NOMO-1 treated with DMSO at 0.1 percent for 48 hours (cell line): Measurements from ENCODE around the gene GABPB1.
"Not testable (repeated sequence)": the region's sequence is repeated elsewhere in the genome, so short reads cannot be mapped to it uniquely, and the experiment has no call there.

Experiments used
- DNase-seq: peaks from one replicate; lab custom pipeline; 2025; ENCODE audit not compliant: unreplicated experiment; lab: John Stamatoyannopoulos, UW

The GABPB1 gene

DNA sequence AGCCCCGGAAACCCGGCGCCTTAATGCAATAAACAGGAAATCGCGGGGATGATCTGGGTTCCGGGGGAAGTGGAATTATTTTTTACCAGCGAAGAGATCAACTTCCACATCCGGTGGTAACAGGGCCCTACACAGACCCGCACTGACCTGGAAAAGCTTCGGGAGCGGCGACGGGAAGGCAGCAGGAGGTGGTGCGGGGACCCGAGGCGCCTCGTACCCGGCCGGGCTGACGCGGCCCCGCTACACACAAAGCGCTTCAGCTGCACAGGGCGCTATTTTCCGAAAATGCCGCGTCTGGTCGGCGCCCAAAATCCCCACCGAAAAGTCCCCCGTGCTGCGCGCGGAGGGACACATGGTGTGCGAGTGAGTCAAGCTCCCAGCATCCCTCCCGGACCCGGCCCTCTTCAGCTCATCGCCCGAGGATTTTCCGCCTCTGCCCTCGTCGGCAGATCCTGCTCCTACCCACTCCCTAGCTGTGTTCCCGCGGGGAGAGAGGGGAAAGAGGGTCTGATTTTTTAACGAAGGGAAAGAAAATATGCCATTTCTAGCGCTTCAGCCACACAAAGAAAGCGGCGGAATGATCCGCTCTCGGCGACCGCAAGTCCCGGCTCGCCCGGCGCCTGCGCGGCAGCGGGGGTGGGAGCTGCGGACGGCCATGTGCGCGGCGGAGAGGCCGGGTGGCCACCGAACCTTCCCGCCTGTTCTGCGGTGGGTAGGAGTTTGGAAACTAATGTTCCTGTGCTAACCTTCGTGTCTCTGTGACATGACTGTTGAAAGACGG is at the start of gene GABPB1:
Gene GABPB1, minus strand, starts transcription at position 361 of the 781 bp plus-strand sequence. CDS start 45,400 bp downstream, outside the sequence.
- peak; percentile 85 for DNase-seq

- not testable (repeated sequence) for DNase-seq
Observed at GRCh38 chr15:50391561-50391960, 36.6 kb upstream of the GABPB1 start.

DNA sequence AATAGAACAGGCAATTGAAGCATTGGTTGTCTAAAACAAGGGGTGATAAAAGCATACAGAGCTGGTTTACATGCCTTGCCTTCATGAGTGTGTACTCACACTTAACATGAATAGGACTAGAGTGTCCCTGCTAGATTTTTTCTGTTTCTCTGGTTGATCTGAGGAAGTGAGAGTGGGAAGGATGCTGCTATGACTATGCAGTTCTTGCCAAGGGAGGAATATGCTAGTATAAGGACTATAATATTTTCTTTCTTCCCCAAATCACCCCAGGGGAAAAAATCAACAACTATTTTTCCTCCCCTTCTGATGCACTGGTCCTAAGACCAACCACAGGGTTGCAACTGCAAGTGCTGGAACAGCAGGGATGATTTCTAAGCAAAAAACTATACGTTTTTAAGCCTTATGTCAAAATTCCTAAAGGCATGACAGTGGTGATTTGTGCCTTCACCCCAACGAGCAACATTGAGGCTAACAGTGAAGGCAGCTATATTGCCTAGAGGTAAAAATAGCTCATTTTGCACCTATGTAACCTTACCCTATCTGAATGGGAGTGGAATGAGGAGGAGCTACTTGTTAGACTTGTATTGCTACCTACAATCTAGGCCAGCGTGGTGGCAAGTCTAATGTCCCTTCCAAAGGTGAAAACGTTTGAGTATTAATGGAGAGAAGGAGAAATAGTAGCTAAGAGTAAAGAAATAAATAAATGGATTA is 35.7 kb upstream of the GABPB1 start:
- peak; percentile 84 for DNase-seq

GRCh38 chr15:50382408-50382807 is 27.4 kb upstream of the GABPB1 start:
- DNase-seq: peak; percentile 62

DNA sequence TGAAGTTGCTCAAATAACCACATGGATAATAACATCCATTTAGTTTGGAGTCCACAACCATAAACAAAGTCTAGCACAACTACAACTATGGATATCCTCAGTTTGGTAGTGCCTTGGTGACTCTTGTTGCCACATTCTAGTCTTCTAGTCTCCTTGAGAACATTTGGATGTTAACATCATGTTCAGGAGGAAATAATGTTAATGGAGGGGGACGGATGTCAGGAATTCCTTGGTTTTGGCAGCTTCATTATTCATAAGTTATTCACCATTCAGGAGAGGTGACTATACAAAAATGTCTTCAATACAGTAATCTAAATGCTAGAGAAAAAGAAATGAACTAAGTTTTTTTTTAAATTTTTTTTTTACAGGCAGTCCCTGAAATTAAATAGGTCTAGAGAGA is 26.4 kb upstream of the GABPB1 start:
- no peak for DNase-seq

DNA sequence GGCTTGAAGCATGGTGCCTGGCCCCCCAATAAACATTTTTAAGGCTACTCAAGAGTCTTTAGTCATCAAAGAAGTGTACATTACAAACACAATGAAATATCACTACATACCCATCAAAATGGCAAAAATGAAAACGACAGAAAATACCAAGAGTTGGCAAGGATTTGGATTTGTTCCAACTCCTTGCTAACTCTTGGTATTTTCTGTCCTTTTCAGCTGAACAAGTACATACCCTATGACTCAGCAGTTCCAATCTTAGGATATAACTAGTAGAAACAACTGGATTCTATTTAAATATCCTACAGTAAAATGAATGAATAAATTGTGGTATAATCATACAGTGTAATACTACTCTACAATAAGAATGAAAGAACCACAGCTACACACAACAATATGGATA is 25.1 kb upstream of the GABPB1 start:
- DNase-seq: no peak

DNA sequence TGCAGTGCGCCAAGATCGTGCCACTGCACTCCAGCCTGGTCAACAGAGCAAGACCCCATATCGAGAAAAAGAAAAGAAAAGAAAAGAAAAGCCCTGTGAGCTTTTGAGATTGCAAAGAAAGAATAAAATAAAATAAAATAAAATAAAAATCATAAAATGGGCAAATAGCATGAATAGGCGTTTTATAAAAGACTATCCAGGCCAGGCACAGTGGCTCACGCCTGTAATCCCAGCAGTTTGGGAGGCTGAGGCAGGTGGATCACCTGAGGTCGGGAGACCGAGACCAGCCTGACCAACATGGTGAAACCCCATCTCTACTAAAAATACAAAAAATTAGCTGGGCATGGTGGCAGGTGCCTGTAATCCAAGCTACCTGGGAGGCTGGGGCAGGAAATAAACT is 24.4 kb upstream of the GABPB1 start:
- not testable (repeated sequence) for DNase-seq

DNA sequence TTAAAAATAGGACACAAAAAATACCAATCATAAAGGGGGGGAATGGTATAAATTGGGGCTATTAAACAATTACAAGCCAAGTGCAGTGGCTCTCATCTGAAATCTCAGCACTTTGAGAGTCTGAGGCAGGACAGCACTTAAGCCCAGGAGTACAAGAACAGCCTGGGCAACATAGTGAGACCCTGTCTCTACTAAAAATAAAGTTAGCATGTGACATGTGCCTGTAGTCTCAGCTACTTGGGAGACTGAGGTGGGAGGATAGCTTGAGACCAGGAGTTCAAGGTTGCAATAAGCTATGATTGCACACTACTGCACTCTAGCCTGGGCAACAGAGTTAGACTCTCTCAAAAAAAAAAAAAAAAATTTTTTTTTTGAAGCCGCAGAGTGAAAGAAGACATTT is 23.8 kb upstream of the GABPB1 start:
- no peak for DNase-seq

- peak; percentile 81 for DNase-seq
Observed at GRCh38 chr15:50377867-50378751, 23.1 kb upstream of the GABPB1 start.

DNA sequence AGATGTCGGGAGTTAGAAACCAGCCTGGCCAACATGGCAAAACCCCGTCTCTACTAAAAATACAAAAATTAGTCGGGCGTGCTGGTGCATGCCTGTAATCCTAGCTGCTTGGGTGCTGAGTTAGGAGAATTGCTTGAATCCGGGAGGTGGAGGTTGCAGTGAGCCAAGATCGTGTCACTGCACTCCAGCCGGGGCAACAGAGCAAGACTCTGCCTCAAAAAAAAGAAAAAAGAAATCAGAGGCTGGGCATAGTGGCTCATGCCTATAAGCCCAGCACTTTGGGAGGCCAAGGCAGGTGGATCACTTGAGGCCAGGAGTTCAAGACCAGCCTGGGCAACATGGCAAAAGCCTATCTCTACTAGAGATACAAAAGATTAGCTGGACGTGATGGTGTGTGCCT is 14.6 kb upstream of the GABPB1 start:
- not testable (repeated sequence) for DNase-seq

- no peak for DNase-seq
Observed at GRCh38 chr15:50365971-50366370, 11.0 kb upstream of the GABPB1 start.

- no peak for DNase-seq
Observed at GRCh38 chr15:50365570-50365969, 10.6 kb upstream of the GABPB1 start.

DNA sequence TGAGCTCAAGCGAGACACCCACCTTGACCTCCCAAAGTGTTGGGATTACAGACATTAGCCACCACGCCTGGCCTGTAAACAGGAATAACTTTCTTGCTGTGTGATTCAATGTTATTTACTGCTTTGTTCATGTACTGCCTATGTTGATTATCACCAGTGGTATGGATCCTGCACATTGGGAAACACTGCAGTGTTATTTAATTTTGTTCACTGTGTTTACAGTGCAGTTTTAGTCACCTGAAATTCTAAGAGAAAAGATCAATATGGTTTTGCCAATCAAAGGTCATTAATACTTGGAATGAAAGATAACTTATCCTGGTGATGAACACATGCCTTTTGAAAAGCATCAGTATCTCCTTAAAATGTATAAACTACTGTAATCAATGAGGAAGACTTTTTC is 8.6 kb upstream of the GABPB1 start:
- DNase-seq: no peak

GRCh38 chr15:50361756-50362155 is 6.8 kb upstream of the GABPB1 start:
- no peak for DNase-seq

DNA sequence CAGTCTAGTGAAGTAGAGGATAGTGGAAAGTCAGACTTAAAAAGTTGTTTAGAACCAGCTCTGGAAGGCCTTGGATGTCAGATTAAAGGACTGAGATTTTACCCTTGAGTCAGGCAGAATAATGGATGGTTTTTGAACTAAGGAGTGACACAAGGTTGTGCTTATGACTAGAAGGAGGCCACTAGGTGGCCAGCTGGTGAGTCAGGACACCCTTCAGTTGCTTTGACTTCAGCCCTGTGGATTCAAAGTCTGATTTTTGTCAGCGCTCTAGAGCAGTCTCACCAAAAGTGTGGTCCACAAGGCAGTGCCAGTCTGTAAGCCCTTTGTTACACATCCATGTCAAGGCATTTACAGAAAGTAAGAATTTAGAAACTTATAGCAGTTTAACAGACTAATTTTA is 3.8 kb upstream of the GABPB1 start:
- peak; percentile 42 for DNase-seq

- DNase-seq: no peak
Observed at GRCh38 chr15:50355980-50356379, 982 bp upstream of the GABPB1 start.

- DNase-seq: no peak
Observed at GRCh38 chr15:50355619-50355905, 564 bp upstream of the GABPB1 start.

- DNase-seq: peak; percentile 54
Observed at GRCh38 chr15:50353975-50354837, 792 bp downstream of the GABPB1 start.

DNA sequence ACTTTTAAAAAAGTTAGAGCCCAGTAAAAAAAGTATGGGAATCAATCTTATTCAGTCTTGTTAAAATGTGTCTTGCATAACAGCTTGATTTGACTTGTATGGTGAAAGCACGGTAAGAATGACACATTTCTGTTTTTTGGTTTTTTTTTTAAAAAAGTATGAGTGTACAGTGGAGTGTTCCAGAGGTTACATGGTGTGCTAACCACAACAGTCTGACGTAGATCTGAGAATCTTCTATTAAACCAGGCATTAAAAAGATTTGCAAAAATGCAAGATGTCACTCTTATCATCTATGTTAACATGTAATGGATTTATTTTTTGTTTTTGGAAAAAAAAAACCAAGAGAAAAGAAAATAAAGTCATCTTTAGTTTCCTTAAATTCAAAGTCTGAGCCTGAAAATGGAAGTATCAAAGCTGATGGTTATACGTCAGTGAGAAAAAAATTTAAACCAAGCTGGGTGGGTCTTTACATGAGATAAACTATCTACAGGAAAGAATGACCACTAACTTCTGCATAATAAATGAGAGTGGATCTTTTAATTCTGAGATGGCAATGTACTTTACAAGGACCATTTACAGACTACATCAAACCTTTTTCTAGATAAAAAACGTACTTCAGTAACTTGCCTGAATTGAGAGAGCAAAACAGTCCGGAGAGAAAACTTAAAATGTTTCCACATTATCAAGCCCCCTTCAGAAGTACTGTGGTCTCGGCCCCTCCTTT is 1.6 kb downstream of the GABPB1 start:
- peak; percentile 78 for DNase-seq

DNA sequence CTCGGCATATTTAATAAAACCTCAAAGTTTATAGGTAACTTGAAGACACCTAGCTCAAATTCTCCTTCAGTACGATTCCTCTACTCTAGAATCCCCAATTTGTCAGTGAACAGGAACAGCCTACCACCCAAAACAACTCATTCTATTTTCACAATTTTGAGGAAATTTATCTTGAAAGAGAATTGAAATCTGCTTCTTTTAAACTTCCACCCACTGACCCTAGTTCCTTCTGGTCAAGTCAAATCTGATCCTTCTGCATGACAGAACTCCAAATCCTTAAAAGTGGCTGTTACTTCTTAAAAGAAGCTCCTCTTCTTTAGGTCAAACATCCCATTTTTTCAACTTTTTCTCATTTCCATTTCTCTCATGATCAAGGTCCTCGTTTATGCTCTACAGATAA is 4.4 kb downstream of the GABPB1 start:
- DNase-seq: no peak
